GM23338 (cell line): ENCODE measurements around the gene DGKD.

Experiments used
- EZH2 ChIP-seq: fragments of 200-600 bp; sonication (generic); IDR thresholded peaks from one replicate; pipeline ENCODE4 v1.8.0; 2017; ENCODE audit warnings: antibody characterized with exemption, mild to moderate bottlenecking, low read depth; ENCODE audit not compliant: unreplicated experiment
- JUNB ChIP-seq: IDR thresholded peaks from one replicate; pipeline ENCODE4 v1.6.1; 2016; ENCODE audit warnings: antibody characterized with exemption; ENCODE audit not compliant: unreplicated experiment
- NANOG ChIP-seq: IDR thresholded peaks from 2 replicates; pipeline ENCODE4 v1.6.1; 2016; ENCODE audit warnings: antibody characterized with exemption, borderline replicate concordance
- POLR2AphosphoS5 ChIP-seq: IDR thresholded peaks from 2 replicates; pipeline ENCODE4 v1.6.1; 2016; ENCODE audit warnings: antibody characterized with exemption, low read depth
- TF ChIP-seq, protein P1 (sequence below), 2 experiments: fragments of 200-600 bp in 1 of 2; sonication (generic) in 1 of 2; conservative IDR thresholded peaks; 2 replicates each; pipeline versions ENCODE4 v1.5.1 to v1.6.1; 2016 to 2017; ENCODE audit warnings: antibody characterized with exemption in 2 of 2, low read depth in 2 of 2, mild to moderate bottlenecking in 2 of 2, moderate library complexity in 1 of 2

DNA sequence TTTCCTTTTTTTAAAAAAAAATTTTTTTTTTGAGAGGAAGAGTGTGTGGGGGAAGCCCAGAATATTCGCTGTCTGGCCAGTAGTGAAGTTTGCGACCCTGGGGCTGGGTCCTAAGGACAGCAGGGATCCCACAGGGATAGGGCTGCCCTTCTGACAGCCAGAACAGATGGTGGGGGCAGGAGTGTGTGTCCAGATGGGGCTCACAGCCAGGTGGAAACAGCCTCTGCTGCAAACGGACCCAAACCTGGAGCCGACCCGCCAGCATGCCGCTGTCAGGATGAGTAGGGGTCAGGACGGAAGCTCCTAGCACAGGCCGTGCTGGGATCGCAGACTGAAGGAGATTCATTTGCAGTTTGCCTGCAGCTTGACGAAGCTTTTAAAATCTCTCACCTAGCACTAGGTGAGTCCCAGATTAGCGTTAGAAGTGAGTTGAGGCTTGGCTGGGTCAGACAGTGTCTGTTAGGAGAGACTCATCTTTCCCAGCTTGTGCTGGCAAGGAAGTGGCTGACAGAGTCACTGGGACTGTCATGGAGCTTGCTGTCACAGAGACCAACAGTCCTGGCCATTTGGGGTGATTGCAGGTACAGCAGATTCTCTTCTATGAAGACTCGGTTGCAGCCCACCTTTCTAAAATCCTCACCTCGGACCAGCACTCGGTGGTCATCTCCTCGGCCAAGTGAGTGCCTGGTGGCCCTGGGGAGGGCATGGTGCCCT, 93.4 kb downstream of the DGKD start:
- TF ChIP-seq, protein P1, sequence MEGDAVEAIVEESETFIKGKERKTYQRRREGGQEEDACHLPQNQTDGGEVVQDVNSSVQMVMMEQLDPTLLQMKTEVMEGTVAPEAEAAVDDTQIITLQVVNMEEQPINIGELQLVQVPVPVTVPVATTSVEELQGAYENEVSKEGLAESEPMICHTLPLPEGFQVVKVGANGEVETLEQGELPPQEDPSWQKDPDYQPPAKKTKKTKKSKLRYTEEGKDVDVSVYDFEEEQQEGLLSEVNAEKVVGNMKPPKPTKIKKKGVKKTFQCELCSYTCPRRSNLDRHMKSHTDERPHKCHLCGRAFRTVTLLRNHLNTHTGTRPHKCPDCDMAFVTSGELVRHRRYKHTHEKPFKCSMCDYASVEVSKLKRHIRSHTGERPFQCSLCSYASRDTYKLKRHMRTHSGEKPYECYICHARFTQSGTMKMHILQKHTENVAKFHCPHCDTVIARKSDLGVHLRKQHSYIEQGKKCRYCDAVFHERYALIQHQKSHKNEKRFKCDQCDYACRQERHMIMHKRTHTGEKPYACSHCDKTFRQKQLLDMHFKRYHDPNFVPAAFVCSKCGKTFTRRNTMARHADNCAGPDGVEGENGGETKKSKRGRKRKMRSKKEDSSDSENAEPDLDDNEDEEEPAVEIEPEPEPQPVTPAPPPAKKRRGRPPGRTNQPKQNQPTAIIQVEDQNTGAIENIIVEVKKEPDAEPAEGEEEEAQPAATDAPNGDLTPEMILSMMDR (conservative IDR thresholded peaks at IDR 0.05; ENCODE audit: low read depth in 2 of 2), result no peak
- no peak for TF ChIP-seq EZH2
- TF ChIP-seq NANOG, result no peak
- TF ChIP-seq POLR2AphosphoS5, result no peak
- TF ChIP-seq JUNB, result no peak
